Tibial nerve (tissue), 4 donors: ENCODE data around the gene RPUSD1. TPM values are rescaled to one million over a fixed set of nuclear protein-coding genes. Genes with fewer than 3 reads are reported as not detected.
A peak's percentile ranks its signal among the peaks of the same experiment; 100 is the strongest.

Source experiments
- DNase-seq, 2 donors: peaks; one replicate each; pipeline ENCODE4 v3.0.0-alpha.2; 2019; ENCODE audit warnings: low spot score in 2 of 2
- H3K27ac ChIP-seq, 4 donors: fragments of 200-600 bp; sonication (generic) in 3 of 4; one replicate each; pipeline ENCODE4 v1.5.1; 2017 to 2019; ENCODE audit warnings: mild to moderate bottlenecking in 1 of 4
- H3K27me3 ChIP-seq, 2 donors: fragments of 200-600 bp; sonication (generic) in 1 of 2; one replicate each; pipeline versions ENCODE4 v1.5.1 to v1.6.0; 2017 to 2019
- H3K36me3 ChIP-seq, 3 donors: fragments of 200-600 bp; sonication (generic); one replicate each; pipeline ENCODE4 v1.5.1; 2018 to 2019
- H3K4me1 ChIP-seq, 4 donors: fragments of 200-600 bp; sonication (generic) in 3 of 4; one replicate each; pipeline ENCODE4 v1.5.1; 2017 to 2019
- H3K4me3 ChIP-seq, 4 donors: fragments of 200-600 bp; sonication (generic) in 3 of 4; one replicate each; pipeline ENCODE4 v1.5.1; 2017 to 2019; ENCODE audit warnings: mild to moderate bottlenecking in 1 of 4, moderate library complexity in 1 of 4
- H3K9me3 ChIP-seq, 4 donors: fragments of 200-600 bp; sonication (generic) in 3 of 4; one replicate each; pipeline ENCODE4 v1.5.1; 2017 to 2019
- EP300 ChIP-seq, 2 donors: sonication (generic); formaldehyde crosslinking; IDR thresholded peaks; one replicate each; pipeline ENCODE4 v1.6.1; 2017; ENCODE audit warnings: antibody characterized with exemption in 2 of 2, mild to moderate bottlenecking in 1 of 2
- POLR2A ChIP-seq, 2 donors: fragments of 450-650 bp; IDR thresholded peaks; one replicate each; pipeline ENCODE4 v1.6.1; 2017; ENCODE audit warnings: antibody characterized with exemption in 2 of 2, mild to moderate bottlenecking in 2 of 2, moderate library complexity in 2 of 2
- WGBS, 2 donors: methylation state at CpG; one replicate each; pipeline ENCODE4 v1.1.5; 2018; 5-methylcytosine and 5-hydroxymethylcytosine counted together
- total RNA-seq, 4 donors: library from RNA; depleted of rRNA; stranded (reverse); fragments of >200 nt; gene quantifications; one replicate each; pipeline ENCODE4 v1.1.0, GENCODE V29; 2016
- TF ChIP-seq, protein P1 (sequence below), 5 experiments: fragments of 200-600 bp in 3 of 5; fragments of 450-650 bp in 2 of 5; sonication (generic) in 3 of 5; IDR thresholded peaks; one replicate each; pipeline ENCODE4 v1.5.1; 2016 to 2019; ENCODE audit warnings: antibody characterized with exemption in 5 of 5, mild to moderate bottlenecking in 3 of 5, moderate library complexity in 2 of 5

RPUSD1 gene
- total RNA-seq, 4 donors from 2014 or later = 8.5 to 18.3 (median 12.5) TPM

DNA sequence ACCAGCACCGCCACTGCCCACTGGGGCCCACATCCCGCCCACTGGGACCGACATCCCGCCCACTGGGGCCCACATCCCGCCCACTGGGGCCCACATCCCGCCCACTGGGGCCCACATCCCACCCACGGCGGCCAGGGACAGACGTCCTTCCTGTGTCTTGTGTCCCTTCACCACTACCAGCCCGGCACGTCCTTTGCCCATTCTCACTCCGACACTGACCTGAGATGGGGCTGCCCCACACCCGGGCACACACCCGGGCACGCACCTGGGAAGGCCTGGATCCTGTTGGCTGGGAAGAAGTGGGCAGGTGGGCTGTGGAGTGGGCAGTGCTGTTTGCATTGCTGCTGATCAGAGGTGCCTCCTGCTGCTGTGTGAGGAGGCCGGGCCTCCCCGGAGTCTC is 40.7 kb upstream of the RPUSD1 start:
- WGBS, 2 donors = 73 to 83% methylated on average over 17 of the region's 17 CpGs

DNA sequence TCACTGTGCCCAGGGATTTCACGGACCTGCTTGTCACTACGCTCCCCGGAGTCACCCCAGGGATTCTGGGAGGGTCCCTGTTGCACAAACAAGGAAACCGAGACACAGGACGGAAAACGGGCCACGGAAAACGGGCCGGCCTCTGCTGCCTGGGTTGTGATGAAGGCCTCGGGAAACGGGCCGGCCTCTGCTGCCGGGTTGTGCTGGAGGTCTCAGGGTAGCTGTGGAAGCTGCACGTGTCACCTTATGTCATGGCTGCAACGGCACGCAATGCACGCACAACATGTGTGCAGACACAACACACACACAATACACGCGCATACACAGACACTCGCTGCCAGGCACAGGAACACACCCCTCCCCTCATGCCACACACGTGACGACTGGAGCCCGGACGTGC is 39.3 kb upstream of the RPUSD1 start:
- Histone ChIP-seq H3K27me3 (peaks cover 0 to 50% of the 10 kb centered on the region in 2 donors), H3K36me3 (no peaks in the 10 kb centered on the region), H3K27ac (no peak overlapping the region), H3K9me3 (no peaks in the 10 kb centered on the region), H3K4me1 (peaks cover 0 to 20% (median 0%) of the 10 kb centered on the region in 4 donors), H3K4me3 (no peak overlapping the region)
- 82 to 88% methylated on average over 20 to 22 of the region's 24 CpGs for WGBS, 2 donors
- TF ChIP-seq EP300 (IDR thresholded peaks at IDR 0.05) (no peak), POLR2A (IDR thresholded peaks at IDR 0.05) (no peak)
- TF ChIP-seq, protein P1, sequence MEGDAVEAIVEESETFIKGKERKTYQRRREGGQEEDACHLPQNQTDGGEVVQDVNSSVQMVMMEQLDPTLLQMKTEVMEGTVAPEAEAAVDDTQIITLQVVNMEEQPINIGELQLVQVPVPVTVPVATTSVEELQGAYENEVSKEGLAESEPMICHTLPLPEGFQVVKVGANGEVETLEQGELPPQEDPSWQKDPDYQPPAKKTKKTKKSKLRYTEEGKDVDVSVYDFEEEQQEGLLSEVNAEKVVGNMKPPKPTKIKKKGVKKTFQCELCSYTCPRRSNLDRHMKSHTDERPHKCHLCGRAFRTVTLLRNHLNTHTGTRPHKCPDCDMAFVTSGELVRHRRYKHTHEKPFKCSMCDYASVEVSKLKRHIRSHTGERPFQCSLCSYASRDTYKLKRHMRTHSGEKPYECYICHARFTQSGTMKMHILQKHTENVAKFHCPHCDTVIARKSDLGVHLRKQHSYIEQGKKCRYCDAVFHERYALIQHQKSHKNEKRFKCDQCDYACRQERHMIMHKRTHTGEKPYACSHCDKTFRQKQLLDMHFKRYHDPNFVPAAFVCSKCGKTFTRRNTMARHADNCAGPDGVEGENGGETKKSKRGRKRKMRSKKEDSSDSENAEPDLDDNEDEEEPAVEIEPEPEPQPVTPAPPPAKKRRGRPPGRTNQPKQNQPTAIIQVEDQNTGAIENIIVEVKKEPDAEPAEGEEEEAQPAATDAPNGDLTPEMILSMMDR (IDR thresholded peaks at IDR 0.05) = no peak
- no peak for DNase-seq

More for the DNA sequence above, 40.7 kb upstream of the RPUSD1 start:
- H3K4me3 ChIP-seq = no peak overlapping the region
- H3K36me3 ChIP-seq = no peaks in the 10 kb centered on the region
- H3K4me1 ChIP-seq = peaks cover 0 to 20% (median 0%) of the 10 kb centered on the region in 4 donors
- peaks cover 0 to 6% (median 0%) of the 10 kb centered on the region in 4 donors for H3K9me3 ChIP-seq
- no peak for TF ChIP-seq EP300 (IDR thresholded peaks at IDR 0.05)
- TF ChIP-seq POLR2A (IDR thresholded peaks at IDR 0.05) = no peak
- TF ChIP-seq, protein P1 (IDR thresholded peaks at IDR 0.05) = no peak
- no peak for DNase-seq
- H3K27me3 ChIP-seq = peaks cover 0 to 56% of the 10 kb centered on the region in 2 donors
- H3K27ac ChIP-seq = no peak overlapping the region

DNA sequence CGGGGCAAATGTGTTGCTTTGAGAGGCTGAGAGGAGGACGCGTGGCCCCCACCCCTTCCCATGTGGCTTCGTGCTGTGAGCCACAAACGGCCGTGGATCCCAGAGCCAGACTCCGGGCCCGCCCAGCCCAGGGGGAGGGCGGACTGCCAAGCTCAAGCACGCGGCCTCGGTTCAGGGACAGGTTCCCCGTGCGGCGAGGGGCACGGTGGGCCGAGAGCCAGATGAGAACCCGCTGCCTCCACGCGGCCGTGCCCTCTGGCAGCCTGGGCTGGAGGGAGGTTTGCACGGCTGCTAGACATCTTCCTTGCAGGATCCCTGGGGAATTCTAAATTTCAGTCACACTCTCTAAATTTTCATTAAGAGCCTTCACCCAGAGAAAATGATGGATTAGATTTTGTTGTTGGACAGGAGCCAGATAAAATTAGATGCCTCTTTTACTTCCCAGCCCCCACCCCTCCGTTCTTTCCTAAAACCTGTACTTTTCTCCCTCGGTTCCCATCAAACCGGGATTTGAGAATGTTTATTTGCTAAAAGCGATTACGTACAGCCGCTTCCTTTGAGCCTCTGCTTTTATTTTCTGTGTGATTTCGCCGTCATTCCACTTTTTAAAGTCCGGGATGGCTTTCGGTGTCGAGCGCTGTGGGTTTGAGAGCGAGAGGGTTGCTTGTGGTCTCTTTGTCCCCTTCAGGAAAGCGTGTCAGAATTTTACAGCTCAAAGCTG is 37.3 kb upstream of the RPUSD1 start:
- peaks cover 0 to 40% of the 10 kb centered on the region in 2 donors for H3K27me3 ChIP-seq
- peaks cover 0 to 11% (median 0%) of the 10 kb centered on the region in 4 donors for H3K4me1 ChIP-seq
- no peaks in the 10 kb centered on the region for H3K9me3 ChIP-seq
- peak overlapping the region in 2 of 4 donors; percentile 6 to 8 for H3K4me3 ChIP-seq
- H3K27ac ChIP-seq = no peak overlapping the region
- no peaks in the 10 kb centered on the region for H3K36me3 ChIP-seq
- DNase-seq = no peak
- TF ChIP-seq POLR2A (IDR thresholded peaks at IDR 0.05) (no peak), EP300 (IDR thresholded peaks at IDR 0.05) (no peak)
- TF ChIP-seq, protein P1 (IDR thresholded peaks at IDR 0.05) = no peak
- WGBS, 2 donors = 40 to 47% methylated on average over 26 to 33 of the region's 36 CpGs

DNA sequence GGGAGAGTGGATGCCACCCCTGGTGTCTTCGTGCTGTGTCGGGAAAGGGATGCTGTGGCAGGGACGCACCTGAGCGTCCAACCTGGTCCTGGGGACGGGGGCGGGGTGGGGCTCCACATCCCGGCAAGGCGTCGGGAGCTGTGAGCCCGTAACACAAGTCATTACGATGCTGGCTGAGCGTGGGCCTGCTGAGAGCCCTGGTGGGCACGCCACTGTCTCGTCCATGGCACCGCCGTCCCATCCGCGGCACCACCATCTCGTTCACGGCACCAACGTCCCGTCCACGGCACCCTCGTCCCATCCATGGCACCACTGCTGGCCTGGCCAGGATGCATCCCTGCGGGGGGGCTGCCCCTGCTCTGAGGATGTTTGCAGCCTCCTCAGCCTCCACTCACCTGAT is 36.4 kb upstream of the RPUSD1 start:
- Histone ChIP-seq H3K4me1 (peaks cover 0 to 11% (median 0%) of the 10 kb centered on the region in 4 donors), H3K27ac (no peak overlapping the region), H3K9me3 (no peaks in the 10 kb centered on the region), H3K27me3 (peaks cover 2 to 43% of the 10 kb centered on the region in 2 donors), H3K36me3 (no peaks in the 10 kb centered on the region), H3K4me3 (no peak overlapping the region)
- TF ChIP-seq, protein P1 (IDR thresholded peaks at IDR 0.05) = no peak
- TF ChIP-seq POLR2A (IDR thresholded peaks at IDR 0.05) (no peak), EP300 (IDR thresholded peaks at IDR 0.05) (no peak)
- no peak for DNase-seq
- WGBS, 2 donors = 87 to 93% methylated on average over 23 to 24 of the region's 25 CpGs

DNA sequence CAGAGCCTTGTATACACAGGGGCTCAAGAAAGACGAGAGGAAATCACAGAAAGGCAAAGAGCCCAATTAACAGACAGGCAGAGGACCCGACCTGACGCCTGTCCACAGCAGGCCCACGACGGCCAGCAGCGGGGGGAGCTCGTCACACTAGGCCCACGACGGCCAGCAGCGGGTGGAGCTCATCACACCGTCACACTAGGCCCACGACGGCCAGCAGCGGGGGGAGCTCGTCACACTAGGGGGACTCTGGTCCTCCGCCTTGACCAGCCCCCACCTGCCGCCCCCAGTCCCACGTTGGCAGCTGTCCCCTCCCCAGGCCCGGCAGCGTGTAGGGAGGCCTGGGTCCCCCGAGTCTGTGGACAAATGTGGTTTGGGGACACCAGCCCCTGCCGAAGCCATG is 36.0 kb upstream of the RPUSD1 start:
- no peak for DNase-seq
- Histone ChIP-seq H3K27me3 (peaks cover 2 to 47% of the 10 kb centered on the region in 2 donors), H3K27ac (no peak overlapping the region), H3K4me3 (no peak overlapping the region), H3K4me1 (peaks cover 0 to 11% (median 0%) of the 10 kb centered on the region in 4 donors), H3K9me3 (no peaks in the 10 kb centered on the region), H3K36me3 (no peaks in the 10 kb centered on the region)
- TF ChIP-seq, protein P1 (IDR thresholded peaks at IDR 0.05) = no peak
- no peak for TF ChIP-seq POLR2A (IDR thresholded peaks at IDR 0.05)
- TF ChIP-seq EP300 (IDR thresholded peaks at IDR 0.05) = no peak
- WGBS, 2 donors = 86 to 88% methylated on average over 17 to 20 of the region's 22 CpGs
